GM18526 (cell line): ENCODE results near the gene NUP214.

Source experiments
- POLR2A ChIP-seq: IDR thresholded peaks from 3 replicates; pipeline ENCODE4 v1.6.1; 2011; ENCODE audit not compliant: insufficient read length; ENCODE audit errors: extremely low read depth

NUP214 gene

DNA sequence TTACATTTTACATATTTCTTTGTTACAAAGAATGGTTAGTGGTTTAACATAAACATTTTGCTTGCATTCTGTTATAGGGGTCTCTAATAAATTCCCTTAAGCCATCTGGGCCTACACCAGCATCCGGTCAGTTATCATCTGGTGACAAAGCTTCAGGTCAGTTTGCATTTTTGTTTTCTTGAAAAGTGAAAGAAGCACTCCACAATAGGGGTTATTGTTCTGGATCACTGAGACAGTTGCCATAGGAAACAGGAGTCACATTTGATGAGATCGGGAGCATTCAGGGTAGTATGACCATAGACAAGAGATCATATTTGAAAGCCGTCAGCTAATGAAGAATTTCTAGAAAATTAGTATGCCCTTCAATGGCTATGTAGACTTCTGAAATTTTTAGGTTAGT, 63.6 kb downstream of the NUP214 start:
- TF ChIP-seq POLR2A, result no peak

DNA sequence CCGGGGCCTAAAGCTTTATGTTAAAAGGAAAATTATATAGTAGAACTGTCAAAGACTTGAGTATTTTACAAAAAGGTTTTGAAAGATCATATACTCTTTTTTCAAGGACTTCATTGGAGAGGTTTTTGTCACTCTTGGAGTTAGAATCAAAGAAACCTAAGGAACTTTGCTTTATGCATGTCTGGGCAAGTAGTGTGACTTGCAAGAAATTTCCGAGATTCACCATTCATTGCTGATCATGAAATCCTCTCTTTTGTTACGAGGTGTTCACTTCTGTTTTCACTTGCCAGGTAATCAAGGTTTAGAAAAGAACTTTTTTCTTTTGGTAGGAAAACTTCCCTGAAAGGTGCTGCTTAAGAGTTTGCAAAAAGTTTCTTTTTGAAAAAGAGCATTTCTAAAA, 64.8 kb downstream of the NUP214 start:
- TF ChIP-seq POLR2A, result no peak

DNA sequence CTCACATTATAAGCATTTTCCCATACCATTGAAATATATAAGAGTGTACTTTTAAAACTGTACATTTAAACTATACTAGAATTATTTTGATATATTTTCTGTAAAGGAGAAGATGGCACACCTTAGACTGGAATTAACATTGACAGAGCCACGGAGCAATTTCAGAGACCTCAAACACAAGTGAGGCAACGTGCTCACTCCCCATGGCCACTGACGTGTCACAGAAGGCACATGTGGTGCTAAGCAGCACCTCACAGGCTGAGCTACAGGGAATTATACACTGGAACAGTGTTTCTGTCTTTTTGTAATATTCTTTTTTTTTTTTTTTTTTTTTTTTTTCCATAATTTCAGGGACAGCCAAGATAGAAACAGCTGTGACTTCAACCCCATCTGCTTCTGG, 66.5 kb downstream of the NUP214 start:
- TF ChIP-seq POLR2A, result no peak

DNA sequence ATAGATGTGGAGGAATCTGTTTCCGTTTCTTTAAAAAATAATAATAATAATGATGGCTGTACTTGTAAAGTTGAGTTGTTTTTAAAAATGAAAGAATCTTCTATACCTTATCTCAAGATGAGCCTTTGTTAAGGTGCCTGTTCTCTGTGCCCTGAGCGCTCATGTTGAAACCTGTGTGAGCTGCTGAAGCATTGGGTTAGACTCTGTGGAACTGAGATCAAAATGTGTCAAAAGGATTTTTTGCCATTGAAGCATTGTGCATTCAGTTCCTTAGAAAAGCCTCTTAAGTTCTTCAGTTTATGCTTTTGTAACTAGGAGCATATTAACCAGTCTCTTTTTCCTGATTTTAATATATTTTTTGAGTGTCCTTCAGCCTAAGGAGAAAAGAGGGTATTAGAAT, 67.7 kb downstream of the NUP214 start:
- TF ChIP-seq POLR2A, result no peak

DNA sequence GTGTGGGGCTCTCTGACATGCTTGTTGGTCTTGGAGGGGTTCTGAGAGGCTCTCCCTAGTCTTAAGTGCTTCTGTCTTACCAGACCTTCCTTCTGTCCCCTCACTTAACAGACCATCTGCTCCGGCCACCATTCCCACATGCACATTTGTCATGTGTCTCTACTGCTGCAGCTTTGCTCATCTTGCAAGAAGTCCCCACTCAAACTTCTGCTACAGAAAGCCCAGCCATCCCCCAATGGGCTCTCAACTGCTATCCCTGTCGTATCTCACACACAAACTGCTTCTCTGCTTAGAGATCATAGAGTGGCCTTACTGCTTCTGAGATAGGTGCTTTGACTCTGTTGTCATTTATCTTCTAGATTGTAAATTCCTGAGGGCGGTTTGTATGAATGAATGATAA, 69.4 kb downstream of the NUP214 start:
- no peak for TF ChIP-seq POLR2A

DNA sequence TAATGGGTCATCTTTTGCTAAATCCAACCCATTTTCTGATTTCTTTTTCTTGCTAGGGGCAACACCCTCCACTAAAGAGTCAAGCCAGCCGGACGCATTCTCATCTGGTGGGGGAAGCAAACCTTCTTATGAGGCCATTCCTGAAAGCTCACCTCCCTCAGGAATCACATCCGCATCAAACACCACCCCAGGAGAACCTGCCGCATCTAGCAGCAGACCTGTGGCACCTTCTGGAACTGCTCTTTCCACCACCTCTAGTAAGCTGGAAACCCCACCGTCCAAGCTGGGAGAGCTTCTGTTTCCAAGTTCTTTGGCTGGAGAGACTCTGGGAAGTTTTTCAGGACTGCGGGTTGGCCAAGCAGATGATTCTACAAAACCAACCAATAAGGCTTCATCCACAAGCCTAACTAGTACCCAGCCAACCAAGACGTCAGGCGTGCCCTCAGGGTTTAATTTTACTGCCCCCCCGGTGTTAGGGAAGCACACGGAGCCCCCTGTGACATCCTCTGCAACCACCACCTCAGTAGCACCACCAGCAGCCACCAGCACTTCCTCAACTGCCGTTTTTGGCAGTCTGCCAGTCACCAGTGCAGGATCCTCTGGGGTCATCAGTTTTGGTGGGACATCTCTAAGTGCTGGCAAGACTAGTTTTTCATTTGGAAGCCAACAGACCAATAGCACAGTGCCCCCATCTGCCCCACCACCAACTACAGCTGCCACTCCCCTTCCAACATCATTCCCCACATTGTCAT, 72.0 kb downstream of the NUP214 start:
- no peak for TF ChIP-seq POLR2A

DNA sequence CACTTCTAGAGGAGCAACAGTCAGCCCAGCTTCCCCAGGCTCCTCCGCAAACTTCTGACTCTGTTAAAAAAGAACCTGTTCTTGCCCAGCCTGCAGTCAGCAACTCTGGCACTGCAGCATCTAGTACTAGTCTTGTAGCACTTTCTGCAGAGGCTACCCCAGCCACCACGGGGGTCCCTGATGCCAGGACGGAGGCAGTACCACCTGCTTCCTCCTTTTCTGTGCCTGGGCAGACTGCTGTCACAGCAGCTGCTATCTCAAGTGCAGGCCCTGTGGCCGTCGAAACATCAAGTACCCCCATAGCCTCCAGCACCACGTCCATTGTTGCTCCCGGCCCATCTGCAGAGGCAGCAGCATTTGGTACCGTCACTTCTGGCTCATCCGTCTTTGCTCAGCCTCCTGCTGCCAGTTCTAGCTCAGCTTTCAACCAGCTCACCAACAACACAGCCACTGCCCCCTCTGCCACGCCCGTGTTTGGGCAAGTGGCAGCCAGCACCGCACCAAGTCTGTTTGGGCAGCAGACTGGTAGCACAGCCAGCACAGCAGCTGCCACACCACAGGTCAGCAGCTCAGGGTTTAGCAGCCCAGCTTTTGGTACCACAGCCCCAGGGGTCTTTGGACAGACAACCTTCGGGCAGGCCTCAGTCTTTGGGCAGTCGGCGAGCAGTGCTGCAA, 72.8 kb downstream of the NUP214 start:
- no peak for TF ChIP-seq POLR2A

DNA sequence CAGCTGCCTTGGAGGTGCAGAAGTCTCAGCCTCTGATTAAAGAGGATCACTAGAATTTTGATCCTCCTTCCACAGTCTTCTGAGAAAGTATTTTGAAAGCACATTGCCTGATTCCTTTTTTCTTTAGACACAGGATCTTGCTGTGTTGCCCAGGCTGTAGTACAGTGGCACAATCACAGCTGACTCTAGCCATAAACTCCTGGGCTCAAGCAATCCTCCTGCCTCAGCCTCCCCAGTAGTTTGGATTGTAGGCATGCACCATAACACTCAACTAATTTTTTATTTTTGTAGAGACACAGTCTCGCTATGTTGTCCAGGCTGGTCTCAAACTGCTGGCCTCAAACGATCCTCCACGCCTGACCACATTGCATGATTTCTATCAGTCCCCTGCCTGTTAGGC, 76.5 kb downstream of the NUP214 start:
- TF ChIP-seq POLR2A, result no peak

DNA sequence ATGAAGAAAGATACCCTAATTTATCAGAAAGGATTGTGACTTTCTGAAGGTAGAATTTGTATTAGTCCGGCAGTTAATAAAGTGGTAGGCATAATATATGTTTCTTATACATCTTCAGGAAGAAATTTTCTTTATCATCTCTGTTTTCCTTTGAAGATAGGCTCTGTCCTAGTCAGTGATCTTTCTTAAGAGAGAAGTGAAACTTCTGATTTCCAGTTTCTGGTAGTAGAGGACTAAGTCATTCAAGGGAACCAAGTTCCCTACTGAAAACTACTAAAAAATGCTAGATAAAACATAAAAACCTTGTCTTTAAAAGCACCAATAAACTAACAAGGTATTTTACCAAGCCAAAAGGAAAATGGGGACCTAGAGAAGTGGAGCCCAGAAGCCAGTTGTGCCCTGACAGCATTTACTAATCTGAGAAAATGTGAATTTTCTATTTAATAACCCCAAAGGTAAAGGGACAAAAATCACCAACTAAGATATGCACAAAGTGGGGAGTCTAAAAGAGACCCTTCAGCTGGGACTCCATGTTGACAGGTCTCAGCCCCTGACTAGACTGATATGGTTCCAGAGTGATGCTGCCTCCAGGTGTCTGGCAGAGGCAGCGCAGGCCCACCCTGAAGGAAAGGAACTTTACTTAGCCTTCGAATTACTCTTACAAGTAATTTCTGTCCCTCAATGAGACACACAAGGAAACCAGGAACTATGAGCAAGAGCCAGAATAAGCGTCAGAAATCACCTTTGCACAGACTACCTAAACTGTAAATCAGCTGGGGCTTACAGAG, 78.2 kb downstream of the NUP214 start:
- TF ChIP-seq POLR2A, result no peak

DNA sequence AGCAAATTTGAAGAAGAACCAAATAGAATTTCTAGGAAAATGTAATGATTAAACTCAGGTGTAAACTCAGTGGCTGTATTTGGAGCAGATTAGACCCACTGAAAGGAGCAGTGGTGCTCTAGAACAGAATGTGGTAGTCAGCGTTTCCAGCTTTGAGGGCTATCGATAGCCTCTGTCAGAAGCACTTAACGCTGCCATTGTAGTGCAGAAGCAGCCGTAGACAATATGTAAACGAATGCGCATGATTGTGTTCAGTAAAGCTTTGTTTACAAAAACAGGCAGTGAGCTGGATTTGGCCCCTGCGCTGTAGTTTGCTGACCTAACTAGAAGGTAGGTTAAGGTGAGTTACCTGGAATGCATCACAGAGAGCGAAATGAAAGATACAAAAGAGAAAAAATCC, 78.9 kb downstream of the NUP214 start:
- TF ChIP-seq POLR2A, result no peak

DNA sequence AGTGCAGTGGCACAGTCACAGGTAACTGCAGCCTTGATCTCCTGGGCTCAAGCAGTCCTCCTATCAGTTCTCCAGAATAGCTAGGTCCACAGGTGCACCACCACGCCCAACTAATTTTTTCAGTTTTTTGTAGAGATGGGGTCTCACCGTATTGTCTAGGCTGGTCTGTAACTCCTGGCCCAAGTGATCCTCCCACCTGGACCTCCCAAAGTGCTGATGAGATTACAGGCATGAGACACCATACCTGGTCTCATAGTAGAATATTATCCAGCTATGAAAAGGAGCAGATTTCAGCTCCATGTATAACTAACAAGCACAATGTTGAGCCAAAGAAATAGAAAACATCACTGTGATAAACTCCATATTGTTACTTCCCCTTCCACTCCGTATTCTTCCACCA, 81.1 kb downstream of the NUP214 start:
- no peak for TF ChIP-seq POLR2A

DNA sequence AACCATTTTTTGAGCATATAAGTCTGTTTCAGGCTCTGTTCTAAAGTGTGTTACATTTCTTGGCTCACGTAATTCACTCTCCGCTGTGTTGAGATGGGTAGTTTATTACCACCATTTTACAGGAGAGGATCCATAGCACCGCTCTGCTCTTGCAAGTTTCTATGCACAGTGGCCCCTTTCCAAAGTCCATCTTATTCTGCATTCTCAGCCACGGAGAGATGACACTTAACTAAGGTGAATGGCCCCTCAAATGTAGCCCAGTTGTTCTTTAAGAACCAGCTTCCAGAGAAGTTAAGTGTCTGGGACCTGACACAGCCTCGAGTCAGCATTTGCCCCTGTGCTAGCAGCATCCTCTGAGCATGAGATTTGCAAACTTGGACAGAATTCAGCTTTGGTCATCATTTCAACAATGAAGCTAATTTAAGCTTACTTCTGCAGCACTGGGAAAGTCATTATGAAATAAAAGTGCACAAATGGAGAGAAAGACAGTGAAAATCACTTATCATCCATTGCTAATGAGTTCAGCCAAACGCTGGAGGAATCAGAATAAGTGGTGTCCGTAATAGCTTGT, 89.0 kb downstream of the NUP214 start:
- TF ChIP-seq POLR2A, result no peak

DNA sequence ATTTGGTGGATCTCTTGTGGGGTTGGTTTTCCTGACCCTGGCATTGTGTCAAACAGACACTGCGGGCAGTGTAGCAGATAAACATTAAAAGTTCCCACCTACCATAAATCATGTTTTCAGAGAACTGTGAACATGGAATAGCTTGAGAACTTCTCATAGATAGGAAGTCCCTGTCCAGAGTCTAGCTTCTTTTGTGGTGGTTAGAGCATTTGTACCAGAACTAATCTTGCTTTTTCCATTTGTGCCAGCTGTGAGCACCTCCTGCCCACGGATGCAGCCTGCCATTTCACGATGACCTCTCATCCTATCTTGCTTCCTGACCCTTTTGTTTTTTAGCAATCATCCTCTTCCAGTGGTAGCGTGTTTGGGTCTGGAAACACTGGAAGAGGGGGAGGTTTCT, 89.5 kb downstream of the NUP214 start:
- no peak for TF ChIP-seq POLR2A

DNA sequence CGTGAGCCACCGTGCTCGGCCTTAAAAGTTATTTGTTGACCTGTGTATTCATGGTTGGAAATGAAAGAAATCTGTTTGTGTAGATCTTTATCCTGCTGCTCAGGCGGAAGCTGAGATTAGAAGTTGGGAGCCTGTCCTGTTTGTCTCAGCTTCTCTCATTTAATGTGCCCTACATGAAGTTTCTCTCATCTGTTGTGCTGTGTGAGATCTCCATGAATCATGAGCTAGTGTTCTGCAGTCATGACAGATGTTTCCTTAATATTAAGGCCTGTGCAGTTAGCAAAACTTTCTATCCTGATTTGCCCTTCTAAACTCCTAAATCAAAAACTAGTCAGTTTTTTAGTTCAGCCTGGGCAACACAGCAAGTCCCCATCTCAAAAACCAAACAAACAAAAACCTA, 91.4 kb downstream of the NUP214 start:
- TF ChIP-seq POLR2A, result no peak

DNA sequence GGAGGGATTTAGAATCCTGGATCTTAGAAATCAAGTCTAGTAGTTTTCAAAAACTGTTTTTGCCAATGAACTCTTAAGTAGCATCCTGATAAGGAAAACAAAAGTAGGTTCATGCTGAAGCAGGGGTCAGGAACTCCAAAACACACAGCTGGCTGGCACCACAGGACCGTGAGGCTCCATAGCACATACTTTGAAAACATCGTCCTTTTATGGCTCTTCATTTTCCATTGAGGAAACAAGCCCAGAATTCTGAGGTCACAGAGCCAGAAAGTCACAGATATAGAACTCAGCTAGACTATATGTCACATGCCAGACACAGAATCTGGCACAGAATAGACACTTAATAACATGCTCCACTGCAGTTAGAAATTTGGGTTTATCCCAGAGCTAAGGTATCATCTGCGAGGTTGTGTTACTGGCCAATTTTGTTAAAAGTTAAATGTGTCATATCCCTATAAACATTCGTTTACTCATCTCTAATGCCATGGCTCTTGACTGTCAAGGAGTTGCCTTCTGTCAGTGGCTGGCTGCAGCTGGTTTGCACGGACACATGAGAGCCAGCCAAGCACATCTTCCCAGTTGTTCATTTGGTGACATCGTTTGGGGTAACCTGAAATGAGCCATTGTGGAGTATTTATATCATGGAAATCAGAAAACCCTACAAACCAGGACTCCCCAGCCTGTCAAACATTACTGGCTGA, 92.1 kb downstream of the NUP214 start:
- no peak for TF ChIP-seq POLR2A
